ENCODE measurements around the gene CYRIA. TPM values are rescaled to one million over a fixed set of nuclear protein-coding genes. Genes with fewer than 3 reads are reported as not detected.
A peak's percentile ranks its signal among the peaks of the same experiment; 100 is the strongest.

Gene CYRIA
- polyA plus RNA-seq, 2 of the 4 experiments (the other 2 are of a cell fraction), result 0.01 to 0.08 TPM

- DNase-seq (ENCODE audit: low read depth in 1 of 2, low spot score in 1 of 2), result no peak
- Histone ChIP-seq H3K27ac (no peak overlapping the region), H3K4me1 (no peaks in the 10 kb centered on the region), H3K4me2 (no peak overlapping the region), H3K9me3 (no peaks in the 10 kb centered on the region), H3K4me3 (no peak overlapping the region)
- CTCF ChIA-PET, result interaction anchor here (3.5 kb wide), 2 partner anchors 8 to 13 kb away, joined by 11 to 19 read pairs; no protein-coding TSS in a partner anchor
- TF ChIP-seq HOXA7 (CRISPR knock-in tag; IDR thresholded peaks at IDR 0.05), result no peak
- TF ChIP-seq GATA3 (IDR thresholded peaks at IDR 0.05; ENCODE audit: borderline replicate concordance), result no peak
- no peak for TF ChIP-seq ZFP36 (IDR thresholded peaks at IDR 0.05; ENCODE audit: borderline replicate concordance, partially characterized antibody)
- TF ChIP-seq JUN (IDR thresholded peaks at IDR 0.05), result no peak
- no peak for TF ChIP-seq MAZ (IDR thresholded peaks at IDR 0.05; ENCODE audit: borderline replicate concordance, low read depth, low read length)
- TF ChIP-seq MAX (IDR thresholded peaks at IDR 0.05), result no peak
- TF ChIP-seq E2F6 (IDR thresholded peaks at IDR 0.05; ENCODE audit: borderline replicate concordance, low read depth), result no peak
- no peak for TF ChIP-seq PHF8 (IDR thresholded peaks at IDR 0.05; ENCODE audit: borderline replicate concordance, low read depth)
- TF ChIP-seq RARB (CRISPR knock-in tag; IDR thresholded peaks at IDR 0.05), result no peak
- POLR2A ChIA-PET, result no interaction called here
- no peak for FAIRE-seq
- 7% methylated on average over 4 of the region's 4 CpGs for WGBS (ENCODE audit: missing lambda C conversion rate)
- ATAC-seq, result no peak
Observed at GRCh38 chr2:16621316-16621715, 44.3 kb downstream of the CYRIA start.

GRCh38 chr2:16620590-16620989 lies 45.0 kb downstream of the CYRIA start:
- ATAC-seq (no peak), FAIRE-seq (no peak), DNase-seq (ENCODE audit: low read depth in 1 of 2, low spot score in 1 of 2) (no peak)
- Histone ChIP-seq H3K4me2 (no peak overlapping the region), H3K4me3 (no peak overlapping the region), H3K27ac (no peak overlapping the region), H3K9me3 (no peaks in the 10 kb centered on the region), H3K4me1 (no peaks in the 10 kb centered on the region)
- CTCF ChIA-PET, result interaction anchor here (3.5 to 4.5 kb wide), 3 partner anchors 7 to 136 kb away, joined by 11 to 34 read pairs (median 19); no protein-coding TSS in a partner anchor
- WGBS (ENCODE audit: missing lambda C conversion rate), result 7% methylated on average over 2 of the region's 2 CpGs
- no peak for TF ChIP-seq CBX2 (IDR thresholded peaks at IDR 0.05; ENCODE audit: borderline replicate concordance, low read depth)
- TF ChIP-seq KDM5A (IDR thresholded peaks at IDR 0.05), result no peak
- TF ChIP-seq USF2 (IDR thresholded peaks at IDR 0.05), result no peak
- TF ChIP-seq ZNF302 (CRISPR knock-in tag; IDR thresholded peaks at IDR 0.05), result no peak
- TF ChIP-seq HOXB5 (CRISPR knock-in tag; IDR thresholded peaks at IDR 0.05), result no peak
- TF ChIP-seq HOXB13 (CRISPR knock-in tag; IDR thresholded peaks at IDR 0.05; ENCODE audit: low read depth), result no peak
- TF ChIP-seq JUNB (IDR thresholded peaks at IDR 0.05), result no peak
- TF ChIP-seq NFE2L2 (conservative IDR thresholded peaks at IDR 0.05; ENCODE audit: low read length), result no peak
- TF ChIP-seq HOXA7 (CRISPR knock-in tag; IDR thresholded peaks at IDR 0.05), result no peak
- TF ChIP-seq BHLHE40 (IDR thresholded peaks at IDR 0.05; ENCODE audit: low read depth, low read length), result no peak
- no peak for TF ChIP-seq EHF (CRISPR knock-in tag; IDR thresholded peaks at IDR 0.05)
- TF ChIP-seq GATA3 (IDR thresholded peaks at IDR 0.05; ENCODE audit: borderline replicate concordance), result no peak
- no peak for TF ChIP-seq MAZ (IDR thresholded peaks at IDR 0.05; ENCODE audit: borderline replicate concordance, low read depth, low read length)
- no peak for TF ChIP-seq RFX5 (IDR thresholded peaks at IDR 0.05)
- TF ChIP-seq HEYL (CRISPR knock-in tag; IDR thresholded peaks at IDR 0.05), result no peak
- no peak for TF ChIP-seq CHD2 (IDR thresholded peaks at IDR 0.05; ENCODE audit: low read length, partially characterized antibody)
- POLR2A ChIA-PET, result no interaction called here

GRCh38 chr2:16619576-16620245 lies 45.9 kb downstream of the CYRIA start:
- WGBS (ENCODE audit: missing lambda C conversion rate), result 13% methylated on average over 5 of the region's 5 CpGs
- no peaks in the 10 kb centered on the region for H3K9me3 ChIP-seq
- ATAC-seq (no peak), DNase-seq (ENCODE audit: low read depth in 1 of 2, low spot score in 1 of 2) (no peak), FAIRE-seq (no peak)
- ChIA-PET POLR2A (no interaction called here), CTCF (interaction anchor here (2.1 to 4.5 kb wide), 2 partner anchors 11 to 137 kb away, joined by 13 to 34 read pairs; no protein-coding TSS in a partner anchor)
- no peak overlapping the region for H3K4me2 ChIP-seq
- TF ChIP-seq USF2 (IDR thresholded peaks at IDR 0.05) (peak; percentile 31; the same call in 1 of the 2 replicates), CBX2 (IDR thresholded peaks at IDR 0.05; ENCODE audit: borderline replicate concordance, low read depth) (no peak)
- no peaks in the 10 kb centered on the region for H3K4me1 ChIP-seq
- no peak overlapping the region for H3K4me3 ChIP-seq
- H3K27ac ChIP-seq, result no peak overlapping the region
